ENCODE data around the gene CTNNA2.

CTNNA2 gene

DNA sequence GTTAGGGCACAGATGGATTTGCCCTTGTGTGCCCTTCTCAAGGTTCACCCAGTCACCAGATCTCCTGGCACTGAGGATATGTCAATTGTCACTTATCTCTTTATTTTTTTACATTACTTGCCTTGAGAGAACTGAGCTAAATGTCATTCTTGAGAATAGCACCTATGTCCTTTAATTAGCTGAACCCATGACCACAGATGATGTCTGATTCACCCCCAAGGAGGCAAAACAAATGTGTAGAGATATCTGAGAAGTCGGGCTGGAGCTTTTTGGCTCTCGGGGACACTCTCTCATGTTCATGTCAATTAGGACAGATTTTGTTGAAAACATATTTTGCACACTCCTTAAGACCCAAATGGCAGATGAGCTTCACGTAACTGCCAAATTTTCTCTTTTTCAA is 963.1 kb downstream of the CTNNA2 start:
- Histone ChIP-seq H3K36me3 (no peaks in the 10 kb centered on the region), H3K27me3 (no peaks in the 10 kb centered on the region), H3K4me3 (ENCODE audit: low read depth, low read length) (no peak overlapping the region), H3K9me3 (no peaks in the 10 kb centered on the region), H3K4me1 (no peaks in the 10 kb centered on the region)
- no peak for TF ChIP-seq CTCF (IDR thresholded peaks at IDR 0.05; ENCODE audit: low read depth, low read length)
- no peak for DNase-seq

DNA sequence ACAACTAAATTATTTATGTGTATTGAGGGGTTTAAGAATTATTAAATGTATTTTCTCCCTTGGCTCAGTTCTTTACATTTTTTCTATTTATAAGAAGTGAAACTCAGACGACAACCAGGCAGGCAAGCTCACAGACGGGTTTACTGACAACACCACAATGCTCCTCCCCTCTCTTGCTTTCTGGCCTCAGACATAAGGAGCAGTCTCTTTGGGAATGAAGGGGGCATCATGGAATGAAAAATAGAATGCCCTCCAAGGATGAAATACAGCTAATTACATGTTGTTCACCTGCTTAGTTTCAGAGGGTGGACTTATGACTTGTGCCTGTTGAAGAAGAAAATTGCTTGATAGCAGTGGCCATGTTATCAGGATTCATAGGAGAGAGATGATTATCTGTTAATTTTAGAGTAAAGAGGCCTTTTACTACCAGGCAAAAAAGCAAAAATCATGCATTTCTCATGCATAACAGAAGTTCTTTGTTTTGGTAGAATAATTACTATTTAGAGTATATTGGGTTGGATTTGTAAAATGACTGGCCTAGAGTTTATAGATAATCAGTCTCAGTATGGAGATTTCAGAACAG is 963.8 kb downstream of the CTNNA2 start:
- H3K36me3 ChIP-seq: no peaks in the 10 kb centered on the region
- no peak for TF ChIP-seq CTCF (IDR thresholded peaks at IDR 0.05; ENCODE audit: low read depth, low read length)
- no peak for DNase-seq

GRCh38 chr2:80482276-80482675 is 969.4 kb downstream of the CTNNA2 start:
- no peak for DNase-seq
- H3K9me3 ChIP-seq: no peaks in the 10 kb centered on the region
- no peak for TF ChIP-seq CTCF (IDR thresholded peaks at IDR 0.05; ENCODE audit: low read depth, low read length)
- no peaks in the 10 kb centered on the region for H3K27me3 ChIP-seq
- no peaks in the 10 kb centered on the region; the same call in 1 of the 2 replicates for H3K4me1 ChIP-seq
- H3K4me3 ChIP-seq (ENCODE audit: low read depth, low read length): no peak overlapping the region
- H3K36me3 ChIP-seq: no peaks in the 10 kb centered on the region

More for the DNA sequence above, 963.8 kb downstream of the CTNNA2 start:
- Histone ChIP-seq H3K4me1 (no peaks in the 10 kb centered on the region), H3K4me3 (ENCODE audit: low read depth, low read length) (no peak overlapping the region), H3K27me3 (no peaks in the 10 kb centered on the region), H3K9me3 (no peaks in the 10 kb centered on the region)

GRCh38 chr2:80489717-80490116 is 976.9 kb downstream of the CTNNA2 start:
- Histone ChIP-seq H3K4me1 (no peaks in the 10 kb centered on the region), H3K4me3 (ENCODE audit: low read depth, low read length) (no peak overlapping the region), H3K27me3 (no peaks in the 10 kb centered on the region), H3K9me3 (no peaks in the 10 kb centered on the region), H3K36me3 (no peaks in the 10 kb centered on the region)
- no peak for DNase-seq
- TF ChIP-seq CTCF (IDR thresholded peaks at IDR 0.05; ENCODE audit: low read depth, low read length): no peak

DNA sequence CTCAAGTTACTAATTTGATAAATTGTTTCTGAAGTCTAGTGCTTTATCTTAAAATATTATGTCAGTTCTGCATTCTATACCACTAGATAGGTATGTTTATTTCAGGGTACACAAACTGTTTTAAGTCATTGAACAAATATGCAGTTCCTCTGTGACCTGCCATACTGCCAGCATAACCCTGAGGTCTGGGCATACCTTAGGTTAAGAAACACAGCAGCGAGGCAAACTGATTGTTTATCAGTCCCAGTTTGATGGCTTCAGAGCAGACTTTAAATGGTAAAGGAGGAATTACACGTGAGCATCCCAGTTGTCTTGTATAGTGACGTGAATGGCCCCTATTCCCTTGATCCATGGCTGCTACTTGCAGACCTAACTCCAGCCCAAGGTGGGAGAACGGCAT is 978.1 kb downstream of the CTNNA2 start:
- Histone ChIP-seq H3K4me1 (no peaks in the 10 kb centered on the region), H3K36me3 (no peaks in the 10 kb centered on the region), H3K4me3 (ENCODE audit: low read depth, low read length) (no peak overlapping the region), H3K27me3 (no peaks in the 10 kb centered on the region), H3K9me3 (no peaks in the 10 kb centered on the region)
- no peak for DNase-seq
- TF ChIP-seq CTCF (IDR thresholded peaks at IDR 0.05; ENCODE audit: low read depth, low read length): no peak

DNA sequence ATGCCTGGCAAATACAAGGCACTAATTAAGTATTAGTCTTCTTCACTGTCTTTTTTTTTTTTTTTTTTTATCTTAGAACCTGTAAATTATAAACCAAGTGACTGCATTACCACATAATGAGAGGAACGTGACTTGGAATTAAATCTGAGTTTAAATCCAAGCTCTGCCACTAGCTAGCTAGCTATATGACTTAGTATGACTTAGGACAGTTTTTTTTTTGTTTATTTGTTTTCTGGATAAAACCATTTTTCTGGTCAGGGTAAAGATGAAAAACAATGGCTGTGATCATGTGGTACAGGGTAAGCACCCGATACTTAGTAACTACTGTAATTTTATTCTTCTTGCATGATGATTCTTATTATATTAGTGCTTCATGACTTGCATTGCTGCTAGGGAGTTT is 983.5 kb downstream of the CTNNA2 start:
- H3K9me3 ChIP-seq: no peaks in the 10 kb centered on the region
- no peaks in the 10 kb centered on the region for H3K27me3 ChIP-seq
- DNase-seq: no peak
- no peak for TF ChIP-seq CTCF (IDR thresholded peaks at IDR 0.05; ENCODE audit: low read depth, low read length)
- H3K4me3 ChIP-seq (ENCODE audit: low read depth, low read length): no peak overlapping the region
- no peaks in the 10 kb centered on the region for H3K36me3 ChIP-seq
- H3K4me1 ChIP-seq: no peaks in the 10 kb centered on the region

Measured in BE2C (cell line).